Measurements from ENCODE around the gene SLC4A8. TPM values are rescaled to one million over a fixed set of nuclear protein-coding genes. Genes with fewer than 3 reads are reported as not detected.

SLC4A8 gene
- total and polyA plus RNA-seq, 9 of the 15 experiments (the other 6 are each of a cell fraction or from before 2014, with no cell fraction given): 0.04 to 1.5 (median 0.12) TPM; not detected in 2

DNA sequence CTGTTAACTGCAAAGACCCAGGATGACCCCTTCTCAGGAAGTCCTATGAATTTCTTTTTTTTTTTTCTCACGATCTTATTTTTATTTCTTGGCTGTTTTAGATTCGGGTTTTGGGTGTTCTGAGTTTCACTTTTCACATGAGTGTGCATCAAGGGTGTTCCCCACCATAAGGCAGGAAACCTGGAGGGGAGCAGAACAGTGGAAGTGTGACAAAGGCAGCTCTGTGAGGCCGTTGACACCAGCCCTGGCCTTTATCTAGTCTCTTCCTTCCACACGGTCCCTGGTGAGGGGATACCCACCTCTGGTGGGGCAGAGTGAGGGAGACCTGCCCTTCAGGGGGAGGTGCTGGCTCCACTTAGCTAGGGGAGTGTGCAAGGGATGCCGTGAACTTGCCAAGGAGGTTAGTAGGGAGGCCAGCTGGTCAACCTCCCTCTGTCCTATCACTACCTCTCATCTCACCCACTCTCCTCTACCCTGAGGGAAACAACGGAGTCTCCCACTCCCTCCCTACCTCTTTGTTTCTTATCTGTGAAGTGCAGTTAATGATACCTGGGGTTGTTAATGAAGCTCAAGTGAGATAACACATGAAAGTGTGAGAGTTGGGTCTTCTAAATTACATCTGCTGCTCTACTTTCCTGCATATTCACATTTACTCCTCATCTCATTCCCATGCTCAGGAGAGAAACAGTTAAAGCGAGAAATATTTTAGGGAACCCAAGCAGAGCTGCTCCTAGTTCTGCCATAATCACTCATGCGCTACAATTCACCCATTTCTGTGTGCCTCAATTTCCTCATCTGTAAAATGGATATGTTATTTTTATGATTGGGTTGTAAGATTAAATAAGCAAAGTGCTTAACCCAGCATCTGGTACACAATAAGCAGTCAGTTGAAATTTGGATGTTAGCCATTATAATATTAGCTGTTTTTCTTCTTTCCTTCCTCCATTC, 29.1 kb upstream of the SLC4A8 start (continued):
- TF ChIP-seq GATAD2A (IDR thresholded peaks at IDR 0.05) (peak; percentile 46; the same call in 1 of the 2 replicates), LEF1 (IDR thresholded peaks at IDR 0.05) (peak; percentile 85), ZNF146 (CRISPR knock-in tag; IDR thresholded peaks at IDR 0.05; ENCODE audit: unreplicated experiment) (no peak), ARHGAP35 (IDR thresholded peaks at IDR 0.05; ENCODE audit: partially characterized antibody) (no peak), E2F3 (CRISPR knock-in tag; IDR thresholded peaks at IDR 0.05) (no peak), TCF3 (CRISPR knock-in tag; IDR thresholded peaks at IDR 0.05) (peak; percentile 83), ZNF384 (IDR thresholded peaks at IDR 0.05; ENCODE audit: low read depth, low read length) (no peak), HMBOX1 (IDR thresholded peaks at IDR 0.05) (peak; percentile 73; the same call in 1 of the 2 replicates), HEY1 (CRISPR knock-in tag; IDR thresholded peaks at IDR 0.05; ENCODE audit: borderline replicate concordance) (peak; percentile 87), ADNP (tag; IDR thresholded peaks at IDR 0.05) (peak; percentile 99), ZNF507 (tag; conservative IDR thresholded peaks at IDR 0.05) (no peak), PHB2 (IDR thresholded peaks at IDR 0.05; ENCODE audit: low read depth) (0 out of 2 replicates have a peak, but pooled peaks have one; percentile 45), HMG20A (CRISPR knock-in tag; conservative IDR thresholded peaks at IDR 0.05) (no peak), ZMIZ1 (IDR thresholded peaks at IDR 0.05; ENCODE audit: low read depth in 2 of 2, low read length in 2 of 2) (peak in 1 of 2 experiments; percentile 80; a peak in 2 of 4 replicates), RBBP5 (IDR thresholded peaks at IDR 0.05; ENCODE audit: borderline replicate concordance, insufficient read depth, low read length, poor library complexity, severe bottlenecking) (peak; percentile 58), SMC3 (conservative IDR thresholded peaks at IDR 0.05; ENCODE audit: insufficient read depth, low read depth, low read length) (no peak), KDM4B (IDR thresholded peaks at IDR 0.05; ENCODE audit: borderline replicate concordance in 2 of 2, low read depth in 1 of 2) (no peak), CTBP1 (IDR thresholded peaks at IDR 0.05; ENCODE audit: borderline replicate concordance) (peak; percentile 95), TBL1XR1 (IDR thresholded peaks at IDR 0.05; ENCODE audit: low read length in 2 of 2) (peak in 1 of 2 experiments; percentile 61; a peak in 1 of 4 replicates), HOXB6 (CRISPR knock-in tag; IDR thresholded peaks at IDR 0.05; ENCODE audit: borderline replicate concordance) (no peak), SMAD2 (IDR thresholded peaks at IDR 0.05; ENCODE audit: low read depth, low read length) (no peak), TFAP4 (CRISPR knock-in tag; IDR thresholded peaks at IDR 0.05; ENCODE audit: borderline replicate concordance) (peak; percentile 71; the same call in 1 of the 2 replicates), L3MBTL2 (IDR thresholded peaks at IDR 0.05) (no peak)

Data from K562 (cell line).